Heart right ventricle (tissue), 16 donors: Measurements from ENCODE around the gene ACBD3. TPM values are rescaled to one million over a fixed set of nuclear protein-coding genes. Genes with fewer than 3 reads are reported as not detected.
A peak's percentile ranks its signal among the peaks of the same experiment; 100 is the strongest.

Experiments used
- ATAC-seq, 8 donors: fragments of 200-7000 bp; cut with Tn5 transposase; one replicate each; pipeline ENCODE4 v1.9.1; 2020; ENCODE audit warnings: mild to moderate bottlenecking in 8 of 8, moderate library complexity in 8 of 8, moderate number of reproducible peaks in 1 of 8
- DNase-seq, 2 donors: peaks; one replicate each; pipeline ENCODE4 v3.0.0-alpha.2; 2020
- H3K27ac ChIP-seq, 10 donors: fragments of 200-600 bp; sonication (generic) in 2 of 10; one replicate each; pipeline versions ENCODE4 v1.5.0 to v1.8.0; 2020 to 2022; ENCODE audit warnings: mild to moderate bottlenecking in 3 of 10
- H3K27me3 ChIP-seq, 7 donors: fragments of 200-600 bp; one replicate each; pipeline ENCODE4 v1.8.0; 2021 to 2022; ENCODE audit warnings: mild to moderate bottlenecking in 2 of 7
- H3K36me3 ChIP-seq, 9 donors: fragments of 200-600 bp; sonication (generic) in 1 of 9; one replicate each; pipeline versions ENCODE4 v1.5.0 to v1.8.0; 2020 to 2022; ENCODE audit warnings: mild to moderate bottlenecking in 2 of 9
- H3K4me1 ChIP-seq, 9 donors: fragments of 200-600 bp; sonication (generic) in 1 of 9; one replicate each; pipeline versions ENCODE4 v1.5.0 to v1.8.0; 2020 to 2022; ENCODE audit warnings: mild to moderate bottlenecking in 4 of 9
- H3K4me3 ChIP-seq, 10 donors: fragments of 200-600 bp; sonication (generic) in 2 of 10; one replicate each; pipeline versions ENCODE4 v1.5.0 to v1.8.0; 2020 to 2022; ENCODE audit warnings: mild to moderate bottlenecking in 7 of 10, moderate library complexity in 2 of 10
- H3K9me3 ChIP-seq, 11 donors: fragments of 200-600 bp in 10 of 11; sonication (generic) in 2 of 11; one replicate each; pipeline versions ENCODE4 v1.5.0 to v1.8.0; 2013 to 2022; ENCODE audit warnings: mild to moderate bottlenecking in 2 of 11, control low read depth in 1 of 11, moderate library complexity in 1 of 11
- WGBS, 2 donors: extraction: QIAGEN DNeasy Blood & Tissue Kit; methylation state at CpG; one replicate each; pipeline ENCODE4 v1.1.7; 2013; ENCODE audit warnings: inconsistent platforms in 1 of 2; 5-methylcytosine and 5-hydroxymethylcytosine counted together
- intact Hi-C, 10 donors: fragments of 100-400 bp; cut with DNase I; formaldehyde crosslinking; loops; one replicate each; pipeline versions ENCODE4 v1.11.1 to v1.14.2; 2022
- polyA plus RNA-seq, 2 donors: library from polyadenylated mRNA; stranded (reverse); fragments of 200-250 nt; gene quantifications; one replicate each; pipeline ENCODE4 v1.2.3, GENCODE V29; 2013
- total RNA-seq, 10 donors: library from RNA; stranded (reverse); fragmentation: NEBNext Ultra II Directional in 3 of 10; extraction: Animal tissue kit (Norgen Biotek cat#: 25700) in 3 of 10; gene quantifications; one replicate each; pipeline versions ENCODE4 v1.2.1 to v1.2.4, GENCODE V29; 2021 to 2023
- TF ChIP-seq, protein P1 (sequence below), 9 donors: fragments of 200-600 bp; sonication (generic) in 2 of 9; IDR thresholded peaks; one replicate each; pipeline versions ENCODE4 v1.5.0 to v1.8.0; 2021 to 2022; ENCODE audit warnings: antibody characterized with exemption in 9 of 9, mild to moderate bottlenecking in 5 of 9, moderate library complexity in 1 of 9
- donor health status: Arrhythmogenic right ventricular cardiomyopathy.
- donor health status: ischemic (EF 13 %, LVEDD 7.1; RV severe dilation, severe dysfunction).
- donor health status: healthy with polysubstance abuse.
- donor health status: DM: no; HTN: yes; CAD: no.
- donor health status: DM: no; HTN: no; CAD: no.
- donor health status: ischemic (EF 25% LVEDD 6.9; RV normal size, moderate dysfunction).
- donor health status: ischemic (EF 25% LVEDD 5.7; RV mildly dilated, moderate dysfunction).
- donor health status: healthy.
- donor health status: DM: yes; HTN: yes; CAD: no.
- donor health status: Ischemic cardiomyopathy.
- donor health status: ischemic (EF 35%, LVEDD 5.7; RV mildly dilated, moderate dysfunction).
- donor health status: nonischemic (EF 11% LVEDD 7.7; RV severe dilation, severe dysfunction).
- donor health status: DM: yes; HTN: yes; CAD: no.
- donor health status: PGD.
- donor health status: ischemic (EF 29% LVEDD 5.4; RV normal size, mild dysfunction).
- donor health status: nonischemic (EF 23%, LVEDD 6.1; RV moderate dilation, normal function).

The ACBD3 gene
- total and polyA plus RNA-seq, 12 donors, result 9.3 to 39.1 (median 32.4) TPM

DNA sequence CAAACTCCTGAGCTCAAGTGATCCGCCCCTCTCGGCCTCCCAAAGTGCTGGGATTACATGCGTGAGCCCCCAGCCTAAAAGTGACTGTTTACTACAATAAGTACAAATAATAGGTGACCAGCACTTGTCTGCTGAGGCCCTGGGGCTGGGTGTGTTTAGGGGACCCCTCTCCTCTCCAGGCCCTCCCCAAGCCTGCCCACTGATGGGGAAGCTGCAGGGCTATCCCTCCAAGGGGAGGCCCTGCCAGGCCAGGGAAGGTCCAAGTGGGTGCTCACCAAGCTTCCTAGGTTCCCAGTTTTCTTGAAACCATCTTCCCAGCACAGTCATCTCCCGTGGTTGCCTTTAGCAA lies 63.4 kb downstream of the ACBD3 start:
- Histone ChIP-seq H3K4me3 (no peak overlapping the region), H3K4me1 (peaks cover 3 to 22% (median 14%) of the 10 kb centered on the region in 9 donors), H3K27ac (no peak overlapping the region), H3K27me3 (peaks cover 0 to 11% (median 0%) of the 10 kb centered on the region in 7 donors), H3K9me3 (no peaks in the 10 kb centered on the region), H3K36me3 (no peaks in the 10 kb centered on the region)
- DNase-seq (no peak), ATAC-seq (no peak)
- intact Hi-C loops, result loop anchor here in 9 of 10 donors (5.0 to 10.0 kb wide), 8 partner anchors 56 to 212 kb away; partner anchors contain the start of genes SDE2 (in 3 of the 9), H3-3A (in 2 of the 9) and ACBD3 (in 1 of the 9)
- WGBS, 2 donors, result 95 to 100% methylated on average over 4 of the region's 4 CpGs
- TF ChIP-seq, protein P1, sequence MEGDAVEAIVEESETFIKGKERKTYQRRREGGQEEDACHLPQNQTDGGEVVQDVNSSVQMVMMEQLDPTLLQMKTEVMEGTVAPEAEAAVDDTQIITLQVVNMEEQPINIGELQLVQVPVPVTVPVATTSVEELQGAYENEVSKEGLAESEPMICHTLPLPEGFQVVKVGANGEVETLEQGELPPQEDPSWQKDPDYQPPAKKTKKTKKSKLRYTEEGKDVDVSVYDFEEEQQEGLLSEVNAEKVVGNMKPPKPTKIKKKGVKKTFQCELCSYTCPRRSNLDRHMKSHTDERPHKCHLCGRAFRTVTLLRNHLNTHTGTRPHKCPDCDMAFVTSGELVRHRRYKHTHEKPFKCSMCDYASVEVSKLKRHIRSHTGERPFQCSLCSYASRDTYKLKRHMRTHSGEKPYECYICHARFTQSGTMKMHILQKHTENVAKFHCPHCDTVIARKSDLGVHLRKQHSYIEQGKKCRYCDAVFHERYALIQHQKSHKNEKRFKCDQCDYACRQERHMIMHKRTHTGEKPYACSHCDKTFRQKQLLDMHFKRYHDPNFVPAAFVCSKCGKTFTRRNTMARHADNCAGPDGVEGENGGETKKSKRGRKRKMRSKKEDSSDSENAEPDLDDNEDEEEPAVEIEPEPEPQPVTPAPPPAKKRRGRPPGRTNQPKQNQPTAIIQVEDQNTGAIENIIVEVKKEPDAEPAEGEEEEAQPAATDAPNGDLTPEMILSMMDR (IDR thresholded peaks at IDR 0.05), result no peak

GRCh38 chr1:226121587-226122400 lies 64.7 kb downstream of the ACBD3 start:
- Histone ChIP-seq H3K27ac (peak overlapping the region; percentile 52 to 86 (median 72)), H3K4me1 (peaks cover 3 to 16% (median 13%) of the 10 kb centered on the region in 9 donors), H3K36me3 (no peaks in the 10 kb centered on the region), H3K4me3 (peak overlapping the region; percentile 36 to 83 (median 66)), H3K27me3 (peaks cover 0 to 11% (median 0%) of the 10 kb centered on the region in 7 donors), H3K9me3 (no peaks in the 10 kb centered on the region)
- TF ChIP-seq, protein P1 (IDR thresholded peaks at IDR 0.05), result peak; percentile 65 to 98 (median 85)
- DNase-seq (peak; percentile 58 to 75), ATAC-seq (peak; percentile 73 to 91 (median 84))
- 1% methylated on average over 96 to 104 of the region's 104 CpGs for WGBS, 2 donors
- intact Hi-C loops, result loop anchor here (1.0 to 10.0 kb wide), 12 partner anchors 53 to 213 kb away; partner anchors contain the start of genes SDE2 (in 3 of the 10), H3-3A (in 2 of the 10) and ACBD3 (in 1 of the 10)

DNA sequence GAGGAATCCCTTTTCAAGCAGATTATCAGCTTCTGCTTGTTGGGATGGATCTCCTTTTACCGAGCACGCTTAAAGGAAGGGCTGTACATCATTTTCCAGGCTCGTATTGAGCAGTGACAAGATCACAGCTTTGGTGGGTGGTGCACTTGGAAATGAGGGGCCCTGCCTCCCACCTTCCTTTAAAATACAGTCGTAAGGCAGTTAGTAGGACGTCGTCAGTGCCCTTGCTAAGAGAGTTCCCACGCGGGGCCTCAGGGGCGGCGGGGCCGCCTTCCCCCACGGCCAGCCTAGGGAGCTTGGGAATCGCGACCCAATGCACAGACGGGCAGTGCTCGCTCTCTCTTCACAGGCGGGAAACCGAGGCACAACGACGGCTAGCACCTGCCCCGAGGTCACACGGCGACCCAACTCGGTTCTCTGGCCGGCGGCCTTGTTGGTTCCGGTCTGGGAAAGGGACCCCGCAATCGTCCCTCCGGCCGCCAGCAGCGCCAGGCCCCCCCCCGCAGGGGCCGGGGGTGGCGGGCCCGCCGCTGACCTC lies 65.4 kb downstream of the ACBD3 start:
- WGBS, 2 donors, result 12 to 16% methylated on average over 37 of the region's 37 CpGs
- H3K36me3 ChIP-seq, result no peaks in the 10 kb centered on the region
- H3K27me3 ChIP-seq, result peaks cover 0 to 11% (median 0%) of the 10 kb centered on the region in 7 donors
- no peaks in the 10 kb centered on the region for H3K9me3 ChIP-seq
- DNase-seq (no peak), ATAC-seq (peak in 1 of 8 donors; percentile 1)
- H3K4me1 ChIP-seq, result peaks cover 3 to 16% (median 13%) of the 10 kb centered on the region in 9 donors
- H3K27ac ChIP-seq, result peak overlapping the region in 8 of 10 donors; percentile 59 to 86 (median 77)
- peak overlapping the region in 9 of 10 donors; percentile 61 to 83 (median 67) for H3K4me3 ChIP-seq
- TF ChIP-seq, protein P1 (IDR thresholded peaks at IDR 0.05), result no peak
- intact Hi-C loops, result loop anchor here (1.0 to 10.0 kb wide), 12 partner anchors 52 to 214 kb away; partner anchors contain the start of genes SDE2 (in 3 of the 10), H3-3A (in 2 of the 10) and ACBD3 (in 1 of the 10)

DNA sequence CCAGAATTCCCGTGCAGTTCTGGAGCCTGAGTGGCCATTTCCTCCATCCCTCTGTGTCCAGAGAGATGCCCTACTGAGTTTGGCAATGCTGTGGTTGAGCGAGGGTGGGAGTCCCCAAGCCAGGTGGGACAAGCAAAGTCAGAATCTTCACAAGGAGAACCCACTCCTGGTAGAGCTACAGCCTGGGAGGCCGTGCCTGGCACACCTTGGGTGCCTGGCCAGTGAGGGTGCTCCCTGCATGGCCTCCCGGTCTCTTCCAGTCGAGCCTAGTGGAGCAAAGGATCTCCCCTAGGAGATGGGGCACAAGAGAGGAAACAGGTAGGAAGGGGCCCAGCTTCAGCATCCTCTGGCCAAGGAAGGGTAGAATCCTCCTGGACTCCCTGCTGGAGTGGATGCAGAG lies 66.1 kb downstream of the ACBD3 start:
- H3K9me3 ChIP-seq, result no peaks in the 10 kb centered on the region
- no peak for ATAC-seq
- WGBS, 2 donors, result 88 to 92% methylated on average over 5 of the region's 5 CpGs
- intact Hi-C loops, result loop anchor here (2.0 to 10.0 kb wide), 10 partner anchors 52 to 214 kb away; partner anchors contain the start of genes SDE2 (in 3 of the 10), H3-3A (in 2 of the 10) and ACBD3 (in 1 of the 10)
- no peaks in the 10 kb centered on the region for H3K36me3 ChIP-seq
- peaks cover 0 to 11% (median 0%) of the 10 kb centered on the region in 7 donors for H3K27me3 ChIP-seq
- peaks cover 3 to 16% (median 13%) of the 10 kb centered on the region in 9 donors for H3K4me1 ChIP-seq
- no peak for DNase-seq
- no peak overlapping the region for H3K27ac ChIP-seq
- TF ChIP-seq, protein P1 (IDR thresholded peaks at IDR 0.05), result no peak
- H3K4me3 ChIP-seq, result no peak overlapping the region
